Stimulated activated CD4-positive, alpha-beta T cell treated with anti-CD3 and anti-CD28 coated beads, Interleukin-12 subunit alpha, Interleukin-12 subunit beta, amount 100 ng/mL, for 4 hours (primary cell): ENCODE results near the gene TRMT2A.

Source experiments
- DNase-seq: peaks from one replicate; pipeline ENCODE4 v3.0.0-alpha.2; 2020

Gene TRMT2A

DNA sequence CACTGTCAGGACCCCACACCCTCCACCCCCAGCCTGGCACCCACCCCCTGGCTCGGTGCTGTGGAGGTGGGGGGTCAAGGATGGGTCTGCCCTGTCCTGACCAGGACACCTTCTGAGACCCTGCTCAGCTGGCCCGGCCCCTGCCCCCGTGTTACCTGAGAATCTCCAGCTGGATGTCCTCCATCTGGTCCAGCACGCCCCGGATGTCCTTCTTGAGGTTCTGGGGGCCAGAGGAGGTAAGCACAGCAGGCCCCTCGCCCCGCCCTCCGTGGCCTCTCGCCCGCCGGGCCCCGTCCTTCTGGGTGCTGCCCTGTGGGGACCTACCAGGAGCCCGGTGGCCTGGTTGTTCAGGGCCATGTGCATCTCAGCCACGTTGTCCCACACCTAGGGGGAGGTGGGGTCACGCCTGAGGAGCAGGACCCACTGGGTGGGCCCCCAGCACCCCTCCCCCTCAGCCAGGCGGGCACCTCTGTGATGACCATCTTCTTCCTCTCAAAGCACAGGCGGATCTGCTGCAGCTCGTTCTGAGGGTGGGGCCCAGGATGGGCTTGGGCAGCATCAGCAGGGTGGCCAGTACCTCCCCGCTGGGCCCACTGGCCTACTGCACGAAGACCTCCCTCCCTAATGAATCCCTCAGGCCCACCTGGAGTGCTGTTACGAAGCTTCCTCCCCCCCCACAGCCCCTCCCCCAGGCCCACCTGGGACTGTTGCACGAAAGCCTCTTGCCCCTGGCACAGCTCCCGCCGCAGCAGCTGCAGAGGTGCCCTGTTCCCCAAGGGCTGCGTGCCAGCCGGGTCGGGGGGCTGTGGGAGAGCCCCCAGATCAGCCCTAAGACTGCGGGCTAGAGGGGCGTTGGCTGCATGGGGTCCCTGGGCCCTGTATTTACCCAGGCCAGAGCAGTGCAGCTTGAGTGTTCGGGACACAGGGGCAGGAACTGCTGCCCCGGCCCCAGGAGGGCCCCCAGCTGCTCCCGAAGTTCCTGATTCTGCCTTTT lies 32.5 kb upstream of the TRMT2A start:
- DNase-seq = no peak

DNA sequence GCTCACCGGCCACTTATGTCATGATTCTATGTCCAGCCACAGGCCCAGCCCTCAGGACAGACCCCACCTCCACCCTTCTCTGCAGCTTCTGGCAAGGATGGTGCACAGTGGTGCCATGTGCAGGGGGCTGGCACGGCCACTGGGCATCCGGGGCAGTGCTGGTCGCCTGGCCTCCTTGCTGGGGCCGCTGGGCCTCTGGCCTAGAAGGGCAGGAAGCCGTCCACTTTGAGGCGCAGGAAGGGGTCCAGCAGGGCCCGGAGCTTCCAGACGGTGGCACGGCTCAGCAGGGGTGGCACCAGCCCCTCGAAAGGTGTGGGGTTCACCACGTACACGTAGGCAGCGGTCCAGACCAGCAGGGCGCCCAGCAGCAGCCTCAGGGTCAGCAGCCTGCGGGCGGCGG lies 31.4 kb upstream of the TRMT2A start:
- DNase-seq = no peak

DNA sequence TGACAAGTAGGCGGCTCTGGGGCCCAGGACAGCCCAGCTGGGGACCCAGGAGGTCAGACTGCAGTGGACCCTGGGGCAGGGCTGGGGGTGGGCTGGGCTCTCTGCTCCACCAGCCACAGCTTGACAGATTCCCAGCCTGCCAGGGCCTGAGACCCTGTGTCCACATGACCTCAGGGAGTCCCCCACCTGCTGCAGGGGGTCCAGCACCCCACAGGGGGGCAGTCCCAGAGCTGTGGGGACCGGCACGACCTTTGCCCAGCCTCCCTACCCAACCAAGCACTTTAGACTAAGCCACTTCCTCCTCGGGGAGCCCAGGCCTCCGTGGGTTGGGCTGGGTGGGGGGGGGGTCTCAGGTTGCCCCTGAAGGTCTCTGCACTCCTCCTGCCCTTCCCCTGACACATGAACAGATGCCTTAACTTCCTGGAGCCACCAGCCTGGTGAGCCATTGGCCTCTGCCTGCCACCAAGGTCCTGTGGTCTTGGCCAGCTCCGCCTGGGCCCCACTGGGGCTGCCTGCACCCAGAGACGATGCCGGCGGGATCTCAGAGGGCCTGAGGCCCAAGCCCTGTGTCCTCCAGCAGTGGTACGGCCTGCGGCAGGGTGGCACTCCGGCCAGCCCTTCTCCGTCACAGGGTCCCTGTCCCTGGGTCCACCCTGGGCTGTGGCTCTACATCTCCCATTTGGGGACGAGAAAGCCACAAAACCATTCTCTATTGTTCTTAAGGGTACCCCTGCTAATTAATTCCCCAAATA lies 30.4 kb upstream of the TRMT2A start:
- no peak for DNase-seq

DNA sequence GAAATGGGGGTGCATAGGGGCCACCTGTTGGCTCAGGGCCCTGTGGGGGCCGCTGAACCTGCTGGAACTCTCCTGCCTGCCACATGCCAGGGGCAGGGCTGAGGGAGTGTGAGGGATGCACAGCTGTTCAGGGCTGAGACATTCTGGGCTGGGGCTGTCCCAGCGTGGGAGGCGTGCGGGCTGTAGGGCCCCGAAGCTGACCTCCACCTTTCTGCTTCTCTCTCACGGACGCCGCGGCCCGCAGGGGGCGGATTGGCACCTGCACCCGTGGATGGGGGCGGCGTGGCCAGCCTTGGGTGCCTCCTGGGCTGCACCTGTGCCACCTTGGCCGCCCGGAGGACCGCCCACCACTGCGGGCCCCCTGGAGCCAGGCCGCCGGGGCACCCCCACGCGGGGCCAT lies 29.8 kb upstream of the TRMT2A start:
- DNase-seq = no peak

DNA sequence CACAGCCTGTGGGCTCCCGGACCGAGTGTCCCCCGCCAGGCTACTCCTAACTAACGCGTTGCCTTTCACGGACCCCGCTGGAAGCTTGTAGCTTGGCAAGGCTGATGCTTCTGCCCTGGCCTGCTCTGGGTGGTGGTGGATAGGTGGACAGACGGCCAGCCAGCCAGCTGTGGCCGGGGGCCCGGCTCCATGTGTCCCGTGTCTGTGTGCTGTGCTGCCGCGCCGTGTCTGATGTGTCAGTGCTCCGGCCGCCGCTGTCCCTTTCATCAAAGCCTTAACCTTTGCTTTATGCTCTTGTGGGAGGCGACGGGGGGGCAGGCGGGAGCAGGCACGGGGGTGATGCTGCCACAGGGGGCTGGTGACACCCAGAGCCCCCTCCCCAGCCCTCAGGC lies 28.8 kb upstream of the TRMT2A start:
- DNase-seq = no peak

- no peak for DNase-seq
Observed at GRCh38 chr22:20145206-20145831, 28.3 kb upstream of the TRMT2A start.

DNA sequence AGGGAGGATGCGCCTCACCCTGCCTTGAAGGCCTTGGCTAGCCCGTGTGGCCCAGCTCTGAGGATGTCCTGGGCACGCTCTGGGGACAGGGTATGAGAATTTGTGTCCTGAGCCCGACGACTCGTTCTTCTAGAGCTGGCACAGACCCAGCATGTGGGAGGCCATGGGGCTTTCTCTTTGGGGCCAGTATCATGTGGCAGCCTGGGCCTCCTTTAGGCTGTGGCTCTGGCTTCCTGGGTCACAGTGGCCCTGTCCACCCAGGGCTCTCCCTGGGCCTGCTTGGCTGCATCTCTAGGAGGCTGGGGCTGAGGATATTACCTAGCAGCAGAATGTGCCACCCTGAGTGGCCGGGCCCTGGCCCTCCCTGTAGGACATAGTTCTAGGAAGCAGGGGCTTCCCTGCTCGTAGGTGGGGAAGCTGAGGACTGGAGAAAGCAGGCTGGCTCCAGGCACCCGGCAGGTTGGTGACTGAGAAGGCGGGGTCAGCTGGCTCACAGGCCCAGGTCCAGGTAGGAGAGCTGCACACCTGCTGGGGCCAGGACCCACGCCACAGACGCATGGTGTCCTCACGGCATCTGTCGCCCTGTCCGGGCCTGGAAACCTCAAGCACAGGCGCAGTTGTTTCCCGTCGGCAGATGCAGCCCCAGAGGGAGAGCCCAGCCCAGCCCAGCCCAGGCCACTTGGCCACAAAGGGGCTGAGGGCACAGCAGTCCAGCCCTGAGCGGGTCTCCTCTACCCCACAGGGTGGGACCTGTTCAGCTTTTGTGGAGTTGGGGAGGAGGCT lies 27.0 kb upstream of the TRMT2A start:
- DNase-seq = no peak

- DNase-seq = no peak
Observed at GRCh38 chr22:20142711-20143621, 25.9 kb upstream of the TRMT2A start.

- no peak for DNase-seq
Observed at GRCh38 chr22:20141186-20142077, 24.4 kb upstream of the TRMT2A start.

DNA sequence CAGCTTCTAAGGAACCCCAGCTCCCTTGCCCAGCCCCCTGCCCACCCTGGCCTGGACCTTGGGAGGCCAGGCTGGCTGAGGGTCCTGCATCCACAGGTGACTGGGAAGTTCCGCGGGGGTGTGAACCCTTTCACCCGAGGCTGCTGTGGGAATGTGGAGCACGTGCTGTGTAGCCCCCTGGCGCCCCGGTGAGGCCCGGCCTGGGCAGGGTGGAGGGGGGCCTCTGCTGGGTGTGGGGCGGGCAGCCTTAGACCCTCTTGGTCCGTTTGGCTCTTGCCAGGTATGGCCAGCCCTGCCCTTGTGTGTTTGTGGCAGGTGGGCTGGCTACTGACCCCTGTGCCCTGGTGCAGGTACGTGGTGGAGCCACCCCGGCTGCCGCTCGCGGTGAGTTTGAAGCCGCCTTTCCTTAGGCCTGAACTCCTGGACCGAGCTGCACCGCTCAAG lies 23.5 kb upstream of the TRMT2A start:
- no peak for DNase-seq

- DNase-seq = no peak
Observed at GRCh38 chr22:20140107-20140445, 23.1 kb upstream of the TRMT2A start.

DNA sequence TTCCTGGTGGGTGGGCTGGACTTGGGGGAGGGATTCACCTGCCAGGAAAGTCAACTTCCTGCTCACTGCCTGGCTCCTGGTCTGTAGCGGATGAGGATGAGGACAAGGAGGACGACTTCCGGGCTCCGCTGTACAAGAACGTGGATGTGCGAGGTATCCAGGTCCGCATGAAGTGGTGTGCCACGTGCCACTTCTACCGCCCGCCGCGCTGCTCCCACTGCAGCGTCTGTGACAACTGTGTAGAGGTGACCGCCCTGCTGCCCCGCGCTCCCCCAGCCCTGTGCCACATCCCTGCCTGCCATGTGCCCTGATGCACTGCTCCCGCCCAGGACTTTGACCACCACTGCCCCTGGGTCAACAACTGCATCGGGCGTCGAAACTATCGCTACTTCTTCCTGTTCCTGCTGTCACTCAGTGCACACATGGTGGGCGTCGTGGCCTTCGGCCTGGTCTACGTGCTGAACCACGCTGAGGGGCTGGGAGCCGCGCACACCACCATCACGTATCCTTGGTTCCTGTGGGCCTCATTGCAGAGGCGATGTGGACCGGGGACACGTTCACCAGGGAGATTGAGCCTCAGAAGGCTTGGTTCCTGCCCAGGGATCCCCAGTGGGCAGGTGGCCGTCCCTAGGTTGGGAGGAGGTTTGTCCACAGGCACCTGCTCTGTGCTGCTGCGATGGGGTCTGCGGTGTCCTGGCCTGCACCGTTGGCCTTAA lies 22.5 kb upstream of the TRMT2A start:
- DNase-seq = no peak

DNA sequence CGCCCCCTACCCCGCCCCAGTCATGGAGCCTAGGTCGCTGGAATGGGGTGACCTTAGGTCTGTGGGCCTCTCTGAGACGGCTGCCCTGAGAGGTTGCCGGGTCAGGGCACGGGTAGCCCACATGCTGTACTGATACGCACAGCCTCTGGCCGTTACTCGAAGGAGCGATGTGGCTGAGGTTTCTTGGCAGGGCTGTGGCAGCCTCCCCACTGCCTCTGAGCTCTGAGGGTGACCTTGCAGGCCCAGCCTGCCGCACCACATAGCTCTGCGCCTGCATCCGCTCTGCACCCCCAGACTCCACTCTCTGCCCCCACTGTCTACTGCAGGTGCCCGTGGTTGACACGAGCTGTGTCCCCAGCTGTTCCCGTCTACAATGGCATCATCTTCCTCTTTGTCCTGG lies 21.8 kb upstream of the TRMT2A start:
- DNase-seq = no peak

DNA sequence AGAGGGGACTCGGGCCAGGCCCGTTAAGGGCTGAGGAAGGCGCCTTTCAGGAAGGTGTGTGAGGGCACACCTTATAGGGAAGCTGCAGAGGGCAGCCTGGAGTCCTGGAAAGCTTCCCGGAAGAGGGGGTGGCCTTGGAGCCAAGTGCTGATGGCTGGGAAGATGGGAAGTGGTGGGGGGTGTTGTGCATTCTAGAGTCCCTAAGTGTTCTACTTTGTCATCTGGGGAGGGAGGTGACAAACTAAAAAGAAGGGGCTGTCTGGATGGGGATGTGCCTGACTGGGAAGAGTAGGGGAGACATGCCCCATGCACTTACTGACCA lies 21.4 kb upstream of the TRMT2A start:
- no peak for DNase-seq

DNA sequence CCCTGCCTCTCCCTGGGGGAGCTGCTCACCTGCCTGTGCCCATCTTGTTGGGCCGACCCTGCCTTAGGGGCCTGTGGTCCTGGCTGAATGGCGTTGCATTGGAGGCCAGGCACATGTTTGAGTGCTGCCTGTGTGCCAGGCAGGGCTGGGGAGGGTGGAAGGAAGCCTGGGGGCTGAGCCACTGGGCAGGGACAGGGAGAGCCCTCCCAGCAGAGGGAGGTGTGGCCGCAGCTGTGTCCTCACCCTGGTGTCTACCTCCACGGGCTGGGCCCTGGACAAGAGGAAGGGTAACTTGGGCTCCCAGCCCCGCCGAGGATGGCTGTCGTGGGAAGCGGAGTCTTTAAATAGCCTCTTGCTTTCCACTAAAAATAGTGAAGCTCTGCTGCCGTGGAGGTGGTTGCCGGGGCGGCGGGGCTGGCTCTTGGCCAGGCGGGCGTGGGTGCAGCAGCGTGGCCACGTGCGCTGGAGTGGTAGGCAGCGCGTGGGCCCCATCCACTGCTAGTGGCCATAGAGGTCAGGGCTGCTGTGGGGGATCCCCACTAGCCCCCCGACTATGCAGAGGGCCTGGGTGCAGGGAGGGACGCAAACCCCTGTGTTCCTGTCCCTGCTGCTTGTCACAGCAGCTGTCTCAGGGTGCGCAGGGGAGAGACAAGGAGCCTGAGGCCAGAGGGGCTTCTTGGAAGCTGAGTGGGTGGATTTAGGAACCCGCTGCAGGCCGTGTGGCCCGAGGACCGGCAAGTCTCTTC lies 20.8 kb upstream of the TRMT2A start:
- DNase-seq = no peak

GRCh38 chr22:20137113-20137512 lies 20.1 kb upstream of the TRMT2A start:
- DNase-seq = no peak

DNA sequence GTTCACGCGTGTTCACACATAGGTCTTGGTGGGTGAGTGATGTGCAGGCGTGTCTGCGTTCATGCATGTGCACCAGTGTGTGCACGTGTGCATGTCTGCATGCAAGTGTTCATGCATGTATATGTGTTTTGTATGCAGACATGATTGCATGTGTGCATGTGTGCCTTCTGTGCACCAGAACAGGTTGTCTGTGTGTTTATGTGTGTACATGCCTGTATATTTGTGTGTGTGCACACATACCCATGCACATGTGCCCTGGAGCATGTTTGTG lies 19.5 kb upstream of the TRMT2A start:
- DNase-seq = no peak

DNA sequence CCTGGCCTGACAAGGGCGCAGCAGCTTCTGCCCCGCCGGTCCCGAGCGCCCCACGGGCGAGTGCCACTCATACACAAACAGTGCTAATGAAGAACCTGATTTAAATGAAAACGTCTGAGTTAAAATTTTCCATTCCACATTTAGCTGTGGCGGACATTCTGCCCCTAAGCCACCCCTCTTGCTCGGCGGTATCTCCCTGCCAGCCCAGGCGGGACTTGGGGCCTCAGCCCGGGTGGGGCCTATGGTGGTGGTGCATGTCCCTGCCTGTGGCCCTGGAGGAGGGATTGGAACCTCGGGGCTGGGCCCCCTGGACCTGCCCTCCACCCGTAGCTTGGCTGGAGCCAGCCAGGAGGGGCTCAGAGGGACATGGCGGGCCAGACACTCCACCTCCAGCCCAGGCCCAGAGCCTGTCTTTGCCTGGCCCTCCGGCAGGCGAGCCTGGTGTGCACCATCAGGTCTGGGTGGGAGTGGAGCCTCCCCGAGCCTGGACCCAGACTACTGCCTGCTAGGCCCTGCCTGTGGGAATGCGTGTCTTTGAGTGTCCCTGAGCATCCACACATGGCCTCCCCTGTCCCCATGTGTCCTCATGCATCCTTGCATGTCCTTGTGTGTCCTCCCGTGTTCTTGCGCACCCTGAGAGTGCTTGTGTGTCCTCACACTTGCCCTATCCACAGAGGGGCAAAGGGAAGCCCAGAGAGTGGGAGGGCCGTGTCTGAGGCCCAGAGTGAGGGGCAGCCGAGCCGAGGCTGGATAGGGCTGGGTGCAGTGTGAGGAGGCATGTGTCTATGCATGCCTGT lies 19.0 kb upstream of the TRMT2A start:
- DNase-seq = no peak

- no peak for DNase-seq
Observed at GRCh38 chr22:20135265-20135664, 18.2 kb upstream of the TRMT2A start.
